Stimulated activated CD8-positive, alpha-beta memory T cell treated with anti-CD3 and anti-CD28 coated beads, Interleukin-12 subunit alpha, Interleukin-12 subunit beta, amount 100 ng/mL, for 4 hours (primary cell): ENCODE measurements around the gene HLCS.

ENCODE experiments used
- DNase-seq: peaks from one replicate; pipeline ENCODE4 v3.0.0-alpha.2; 2020; ENCODE audit warnings: low read depth

HLCS gene

GRCh38 chr21:36702622-36702968, 263.9 kb downstream of the HLCS start:
- DNase-seq = no peak

- no peak for DNase-seq
Measured at GRCh38 chr21:36701756-36702621, 264.5 kb downstream of the HLCS start.

DNA sequence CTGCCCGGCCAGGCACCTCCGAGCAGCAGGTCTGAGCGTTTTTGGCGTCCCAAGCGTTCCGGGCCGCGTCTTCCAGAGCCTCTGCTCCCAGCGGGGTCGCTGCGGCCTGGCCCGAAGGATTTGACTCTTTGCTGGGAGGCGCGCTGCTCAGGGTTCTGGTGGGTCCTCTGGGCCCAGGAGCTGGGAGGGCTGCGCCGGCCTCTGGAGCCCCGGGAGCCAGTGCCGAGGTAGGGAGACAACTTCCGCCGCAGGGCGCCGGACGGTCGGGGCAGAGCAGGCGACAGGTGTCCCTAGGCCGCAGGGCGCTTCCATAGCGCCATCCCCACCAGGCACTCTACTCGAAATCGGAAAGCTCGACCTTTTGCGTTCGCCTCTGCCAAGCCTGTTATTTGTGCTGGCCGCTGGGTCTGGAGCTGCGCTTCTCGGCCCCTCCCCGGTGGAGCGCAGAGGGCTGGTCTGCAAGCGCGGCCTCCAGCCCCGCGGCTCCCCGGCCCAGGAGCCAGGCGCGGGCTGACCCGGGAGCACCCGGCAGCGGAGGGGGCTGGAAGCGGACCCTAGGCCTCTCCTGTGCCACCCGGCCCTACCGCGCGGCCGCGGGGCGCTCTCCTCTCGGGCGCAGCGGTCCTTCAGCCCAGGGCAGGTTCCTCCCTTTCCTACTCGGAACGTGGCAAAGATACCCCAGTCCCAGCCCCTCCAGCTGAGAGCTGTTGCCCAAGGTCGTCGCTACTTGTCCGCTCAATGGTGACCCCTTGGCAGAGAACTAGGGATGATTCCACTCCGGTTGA, 265.3 kb downstream of the HLCS start:
- DNase-seq = no peak
